HG03045 (cell line): ENCODE measurements around the gene USP31.

Experiments used
- ATAC-seq: cut with Tn5 transposase; IDR thresholded peaks from one replicate; pipeline ENCODE4 v1.9.1; 2021; ENCODE audit warnings: mild to moderate bottlenecking, moderate library complexity; ENCODE audit not compliant: unreplicated experiment

The USP31 gene

GRCh38 chr16:23137256-23137655 lies 12.0 kb downstream of the USP31 start:
- no peak for ATAC-seq

DNA sequence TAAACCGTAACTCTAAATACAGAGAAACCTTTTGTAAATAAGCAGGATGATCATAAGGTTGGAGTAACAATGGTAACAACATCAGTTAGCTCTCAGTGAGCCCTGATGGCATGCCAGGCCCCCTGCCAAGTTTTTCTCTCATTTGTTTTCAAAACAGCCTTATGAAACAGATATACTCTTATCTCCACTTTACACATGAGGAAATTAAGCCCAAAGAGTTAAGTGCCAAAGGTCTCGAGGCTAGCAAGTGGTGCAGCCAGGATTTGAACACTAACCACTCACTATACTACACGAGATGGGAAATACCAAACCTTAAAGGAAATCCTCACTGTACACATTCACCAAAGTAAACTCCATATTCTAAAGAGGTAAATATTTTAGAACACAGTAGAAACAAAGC lies 15.0 kb downstream of the USP31 start:
- ATAC-seq = no peak

GRCh38 chr16:23132775-23133463 lies 16.3 kb downstream of the USP31 start:
- ATAC-seq = no peak

- no peak for ATAC-seq
Measured at GRCh38 chr16:23131931-23132621, 17.2 kb downstream of the USP31 start.

DNA sequence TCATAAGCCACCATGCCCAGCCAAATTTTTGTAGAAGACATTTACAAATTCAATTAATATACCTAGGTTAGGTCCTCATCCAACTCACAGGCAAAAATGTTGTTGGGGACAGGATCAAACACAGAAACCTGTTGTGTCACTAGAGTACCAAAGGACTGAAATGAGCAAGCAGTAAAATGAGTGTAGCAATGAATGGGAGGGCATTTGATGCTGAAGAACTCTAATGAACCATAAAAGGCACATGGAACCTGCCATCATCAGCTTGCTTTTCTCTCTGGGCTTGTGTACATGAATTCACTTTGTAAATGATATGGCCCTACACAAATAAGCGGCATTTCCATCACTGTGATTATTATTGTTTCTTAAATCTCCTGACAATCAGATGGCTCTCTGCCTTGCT lies 17.8 kb downstream of the USP31 start:
- ATAC-seq = no peak

DNA sequence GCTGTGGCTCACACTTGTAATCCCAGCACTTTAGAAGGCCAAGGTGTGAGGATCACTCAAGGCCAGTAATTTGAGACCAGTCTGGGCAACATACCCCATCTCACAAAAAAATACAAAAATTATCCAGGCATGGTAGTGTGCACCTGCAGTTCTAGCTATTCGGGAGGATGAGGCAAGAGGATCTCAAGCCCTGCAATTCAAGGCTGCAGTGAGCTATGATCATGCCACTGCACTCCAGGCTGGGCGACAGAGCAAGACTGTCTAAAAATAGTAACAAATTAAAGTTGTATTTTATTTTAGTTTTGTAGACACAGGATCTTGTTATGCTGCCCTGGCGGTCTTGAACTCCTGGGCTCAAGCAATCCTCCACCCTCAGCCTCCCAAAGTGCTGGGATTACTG lies 18.2 kb downstream of the USP31 start:
- ATAC-seq = no peak

GRCh38 chr16:23129686-23130085 lies 19.6 kb downstream of the USP31 start:
- ATAC-seq = no peak

DNA sequence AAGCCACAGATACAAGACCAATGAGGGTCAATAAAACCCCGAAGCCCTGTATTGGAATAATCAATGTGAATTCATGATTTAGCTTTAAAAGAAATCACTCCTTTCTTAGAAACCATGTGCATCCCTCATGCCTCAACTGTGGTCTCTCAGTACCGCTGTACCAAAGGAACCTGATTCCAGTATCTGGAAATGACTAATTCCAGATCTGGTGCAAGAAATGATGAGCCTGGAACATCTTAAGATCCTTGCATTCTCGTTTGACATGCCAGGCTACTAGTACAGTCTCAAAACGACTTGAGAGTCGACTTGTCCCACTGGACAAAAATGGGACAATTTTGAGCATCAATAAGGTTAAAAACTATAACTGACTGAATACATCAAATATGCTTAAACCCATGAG lies 21.2 kb downstream of the USP31 start:
- no peak for ATAC-seq

GRCh38 chr16:23125277-23125676 lies 24.0 kb downstream of the USP31 start:
- no peak for ATAC-seq

GRCh38 chr16:23124315-23124714 lies 24.9 kb downstream of the USP31 start:
- no peak for ATAC-seq

- no peak for ATAC-seq
Measured at GRCh38 chr16:23122144-23122543, 27.1 kb downstream of the USP31 start.

- no peak for ATAC-seq
Measured at GRCh38 chr16:23121024-23121423, 28.2 kb downstream of the USP31 start.

- ATAC-seq = no peak
Measured at GRCh38 chr16:23120562-23120961, 28.7 kb downstream of the USP31 start.

- ATAC-seq = no peak
Measured at GRCh38 chr16:23119570-23119969, 29.7 kb downstream of the USP31 start.

DNA sequence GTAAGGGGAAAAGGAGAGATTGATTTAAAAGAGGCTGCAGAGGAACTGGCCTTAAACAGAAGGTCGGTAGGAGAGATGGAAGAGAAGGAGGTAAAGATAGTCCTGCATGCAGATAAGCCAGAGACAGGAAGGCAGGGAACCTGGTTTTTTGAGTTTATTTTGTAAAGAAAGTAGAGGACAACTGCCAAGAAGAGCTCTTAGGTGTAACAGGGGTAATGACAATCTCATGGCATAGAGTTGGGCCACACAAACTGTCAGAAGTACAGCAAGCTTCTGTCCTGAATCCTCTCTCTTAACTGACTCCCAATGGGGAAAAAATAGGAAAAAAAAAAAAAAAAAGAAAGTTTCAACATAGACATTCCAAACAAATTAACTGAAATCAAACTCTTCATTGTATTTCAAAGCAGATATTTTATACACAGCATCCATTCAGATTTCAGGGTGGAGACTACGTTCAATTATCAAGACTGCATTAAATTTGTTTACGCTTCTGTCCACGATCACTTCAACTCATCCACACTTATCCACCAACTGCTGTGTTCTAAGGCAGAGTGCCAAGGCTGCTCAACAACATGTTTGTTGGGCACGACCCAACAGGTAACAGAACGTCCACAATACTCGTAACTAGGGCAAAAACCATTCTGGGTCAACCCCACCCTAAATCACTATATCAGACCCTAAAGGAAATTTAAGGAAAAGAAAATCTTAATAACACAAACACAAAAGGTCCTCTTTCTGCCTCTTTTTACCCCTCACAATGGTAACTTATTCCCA lies 34.9 kb downstream of the USP31 start:
- no peak for ATAC-seq

DNA sequence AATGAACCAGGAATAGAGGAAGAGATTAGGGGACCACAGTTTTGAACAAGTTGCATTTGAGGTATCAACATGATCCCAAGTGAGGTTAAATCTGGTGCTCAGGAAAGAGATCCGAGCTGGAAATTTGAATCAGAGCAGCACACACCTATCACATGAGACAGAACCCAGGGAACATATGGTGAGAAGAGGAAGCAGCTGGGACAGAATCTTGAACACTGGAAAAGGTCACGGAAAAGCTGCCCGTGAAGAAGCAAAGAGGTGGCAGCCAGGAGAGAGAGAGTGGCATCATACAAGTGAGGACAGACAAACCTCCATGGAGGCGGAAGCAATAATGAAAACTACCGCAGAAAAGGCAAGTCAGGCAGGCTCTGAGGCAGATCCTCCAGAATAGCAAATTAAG lies 36.1 kb downstream of the USP31 start:
- ATAC-seq = no peak

DNA sequence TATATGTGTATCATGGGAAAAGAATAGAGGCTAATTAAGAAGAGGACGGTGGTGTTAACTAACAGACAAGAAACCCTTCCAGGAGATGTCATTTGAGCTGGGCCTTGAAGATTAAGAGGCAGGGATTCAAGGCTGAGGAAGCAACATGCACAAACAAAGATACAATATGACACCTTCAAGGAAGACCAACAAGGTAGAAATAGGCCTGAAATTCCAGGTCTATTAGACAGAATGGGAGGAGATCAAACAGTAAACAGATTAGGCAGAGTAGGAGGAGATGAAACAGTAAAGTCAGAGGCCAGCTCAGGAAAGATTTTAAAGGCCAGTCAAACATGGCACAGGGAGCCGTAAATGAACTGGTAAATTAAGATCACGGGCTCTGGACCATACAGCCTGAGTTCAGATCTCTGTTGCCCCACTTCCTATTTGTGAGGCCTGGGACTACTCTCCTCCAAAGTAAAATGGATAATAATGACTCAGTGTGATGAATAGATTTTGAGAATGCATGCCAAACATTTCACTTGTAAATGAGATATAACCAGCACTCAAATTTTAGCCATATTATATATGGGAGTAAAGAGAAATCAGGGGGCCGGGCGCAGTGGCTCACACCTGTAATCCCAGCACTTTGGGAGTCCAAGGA lies 38.9 kb downstream of the USP31 start:
- ATAC-seq = no peak

- ATAC-seq = no peak
Measured at GRCh38 chr16:23107936-23108335, 41.3 kb downstream of the USP31 start.

DNA sequence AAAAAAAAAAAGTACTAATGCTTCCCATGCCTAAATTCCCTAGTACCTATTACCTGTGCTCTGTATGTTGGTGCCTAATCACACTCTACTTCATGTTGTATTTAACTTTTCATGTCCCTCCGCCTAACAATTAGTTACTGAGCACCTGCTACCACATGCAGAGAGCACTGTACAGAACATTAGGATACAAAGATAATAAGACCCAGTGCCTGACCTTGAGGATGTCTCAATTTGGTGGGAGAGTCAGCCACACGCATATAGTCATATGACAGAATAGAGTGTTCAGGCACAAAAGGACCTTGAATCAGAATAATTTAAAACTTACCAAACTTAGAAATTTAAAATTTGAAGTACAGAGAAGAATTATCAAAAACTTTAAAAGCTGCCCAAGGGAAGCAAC lies 42.1 kb downstream of the USP31 start:
- no peak for ATAC-seq

DNA sequence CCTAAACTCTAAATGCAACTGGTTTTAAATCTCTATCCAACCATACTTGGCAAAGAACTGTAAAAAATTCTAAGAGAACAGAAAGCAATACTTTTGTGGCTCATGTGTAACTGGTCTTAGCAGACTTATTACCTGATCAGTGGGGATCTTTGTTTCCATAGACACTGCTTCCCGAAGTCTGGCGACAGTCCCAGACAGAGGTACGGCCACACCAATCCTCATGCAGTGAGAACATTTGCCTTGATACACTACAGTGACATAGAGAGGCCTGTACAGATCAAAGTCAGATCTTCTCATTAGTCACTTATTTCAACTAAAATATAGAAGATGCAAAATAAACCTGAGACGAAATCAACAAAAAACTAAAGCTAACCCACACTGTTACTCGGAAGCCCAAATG lies 43.9 kb downstream of the USP31 start:
- ATAC-seq = no peak
